Colonic mucosa (tissue), 4 donors: ENCODE measurements around the gene SNX27. TPM values are rescaled to one million over a fixed set of nuclear protein-coding genes. Genes with fewer than 3 reads are reported as not detected.
A peak's percentile ranks its signal among the peaks of the same experiment; 100 is the strongest.

Experiments used
- DNase-seq: peaks from one replicate; pipeline ENCODE4 v3.0.0-alpha.2; 2020
- H3K27ac ChIP-seq: fragments of 200-600 bp; one replicate; pipeline ENCODE4 v1.8.0; 2021
- H3K27me3 ChIP-seq: fragments of 200-600 bp; one replicate; pipeline ENCODE4 v1.8.0; 2021
- H3K36me3 ChIP-seq: fragments of 200-600 bp; one replicate; pipeline ENCODE4 v1.8.0; 2021
- H3K4me1 ChIP-seq: fragments of 200-600 bp; one replicate; pipeline ENCODE4 v1.8.0; 2021; ENCODE audit warnings: mild to moderate bottlenecking
- H3K4me3 ChIP-seq: fragments of 200-600 bp; one replicate; pipeline ENCODE4 v1.8.0; 2021
- H3K9ac ChIP-seq, 2 donors: one replicate each; pipeline ENCODE4 v1.7.0; 2013; ENCODE audit warnings: control low read depth in 2 of 2, low read depth in 2 of 2, low read length in 2 of 2
- H3K9me3 ChIP-seq: fragments of 200-600 bp; one replicate; pipeline ENCODE4 v1.8.0; 2021
- CTCF ChIP-seq: fragments of 200-600 bp; IDR thresholded peaks from one replicate; pipeline ENCODE4 v1.8.0; 2022; ENCODE audit warnings: antibody characterized with exemption, mild to moderate bottlenecking
- intact Hi-C: fragments of 100-400 bp; cut with DNase I; formaldehyde crosslinking; loops from one replicate; pipeline ENCODE4 v1.14.1; 2022
- total RNA-seq, 2 donors: library from RNA; stranded (reverse); fragmentation: NEBNext Ultra II Directional in 1 of 2; extraction: Animal tissue kit (Norgen Biotek cat#: 25700) in 1 of 2; gene quantifications; one replicate each; pipeline ENCODE4 v1.2.1, GENCODE V29; 2021
- donor health status: healthy.
- donor health status: DM: no; HTN: no; CAD: no.
- donor health status: DM: no; HTN: no; CAD: no.

The SNX27 gene
- total RNA-seq, 2 donors from 2014 or later: 28.7 to 32.0 TPM

- H3K9ac ChIP-seq: no peak overlapping the region
- no peaks in the 10 kb centered on the region for H3K4me1 ChIP-seq
- TF ChIP-seq CTCF: no peak
- H3K27me3 ChIP-seq: no peaks in the 10 kb centered on the region
- no peak overlapping the region for H3K27ac ChIP-seq
- H3K4me3 ChIP-seq: no peak overlapping the region
- no peaks in the 10 kb centered on the region for H3K9me3 ChIP-seq
- no peaks in the 10 kb centered on the region for H3K36me3 ChIP-seq
- intact Hi-C loops: no loop called here
- DNase-seq: no peak
These were observed 30.4 kb upstream of the SNX27 start for GRCh38 chr1:151581451-151581850.

GRCh38 chr1:151581921-151582320 lies 29.9 kb upstream of the SNX27 start:
- no peaks in the 10 kb centered on the region for H3K27me3 ChIP-seq
- no peaks in the 10 kb centered on the region for H3K36me3 ChIP-seq
- no peak overlapping the region for H3K9ac ChIP-seq
- no peak overlapping the region for H3K27ac ChIP-seq
- DNase-seq: no peak
- intact Hi-C loops: no loop called here
- no peak for TF ChIP-seq CTCF
- H3K9me3 ChIP-seq: no peaks in the 10 kb centered on the region
- H3K4me1 ChIP-seq: no peaks in the 10 kb centered on the region
- no peak overlapping the region for H3K4me3 ChIP-seq

GRCh38 chr1:151583796-151584195 lies 28.1 kb upstream of the SNX27 start:
- no peak for DNase-seq
- no peak overlapping the region for H3K9ac ChIP-seq
- intact Hi-C loops: no loop called here
- H3K27ac ChIP-seq: no peak overlapping the region
- H3K4me1 ChIP-seq: no peaks in the 10 kb centered on the region
- H3K27me3 ChIP-seq: no peaks in the 10 kb centered on the region
- H3K36me3 ChIP-seq: no peaks in the 10 kb centered on the region
- H3K9me3 ChIP-seq: no peaks in the 10 kb centered on the region
- H3K4me3 ChIP-seq: no peak overlapping the region
- no peak for TF ChIP-seq CTCF

GRCh38 chr1:151584278-151584677 lies 27.6 kb upstream of the SNX27 start:
- TF ChIP-seq CTCF: no peak

DNA sequence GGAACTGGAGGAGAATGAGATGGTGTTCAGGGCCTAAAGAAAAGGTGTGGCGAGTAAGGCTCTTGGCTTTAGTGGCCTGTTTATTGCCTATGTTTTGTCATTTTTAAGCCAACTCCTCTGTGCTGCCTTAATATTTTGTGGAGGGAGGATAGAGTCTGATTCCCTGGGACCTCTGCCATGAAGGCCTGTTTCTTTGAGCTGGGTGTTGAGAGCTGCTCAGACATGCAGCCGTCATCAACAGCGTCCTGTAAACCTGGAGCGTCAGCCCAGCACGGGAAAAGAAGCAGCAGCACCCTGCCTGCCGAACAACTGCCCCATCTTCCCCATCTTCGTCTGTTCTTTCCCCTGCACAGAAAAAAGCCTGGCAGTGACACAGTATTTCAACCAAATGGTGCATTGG lies 27.1 kb upstream of the SNX27 start:
- Histone ChIP-seq H3K9ac (no peak overlapping the region), H3K27me3 (no peaks in the 10 kb centered on the region), H3K4me1 (no peaks in the 10 kb centered on the region), H3K36me3 (no peaks in the 10 kb centered on the region), H3K27ac (no peak overlapping the region), H3K4me3 (no peak overlapping the region), H3K9me3 (no peaks in the 10 kb centered on the region)
- no peak for DNase-seq
- TF ChIP-seq CTCF: no peak
- intact Hi-C loops: no loop called here

More at GRCh38 chr1:151584278-151584677, 27.6 kb upstream of the SNX27 start:
- Histone ChIP-seq H3K4me3 (no peak overlapping the region), H3K4me1 (no peaks in the 10 kb centered on the region), H3K9ac (no peak overlapping the region), H3K27me3 (no peaks in the 10 kb centered on the region), H3K27ac (no peak overlapping the region), H3K9me3 (no peaks in the 10 kb centered on the region), H3K36me3 (no peaks in the 10 kb centered on the region)
- peak; percentile 48 for DNase-seq
- intact Hi-C loops: no loop called here

DNA sequence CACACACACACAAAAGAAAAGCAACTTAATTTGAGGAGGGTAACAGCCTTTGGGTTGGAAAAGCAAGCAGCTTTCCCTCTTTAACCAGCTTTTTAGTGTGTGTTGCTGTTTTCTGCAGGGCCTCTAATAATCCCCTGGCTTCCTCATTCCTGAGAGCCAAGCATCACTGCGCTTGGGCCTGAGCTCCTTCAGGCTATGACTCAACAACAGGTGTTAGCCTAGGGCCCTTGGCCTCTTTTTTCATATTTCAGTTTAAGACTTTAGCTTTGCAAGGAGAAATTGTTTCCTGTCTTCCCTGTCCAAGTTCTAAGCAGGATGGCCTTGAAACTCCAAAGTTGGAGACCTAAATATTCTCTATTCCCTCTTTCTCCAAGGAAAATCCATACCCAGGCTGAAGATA lies 26.2 kb upstream of the SNX27 start:
- Histone ChIP-seq H3K9ac (peak overlapping the region in 1 of 2 donors; percentile 19), H3K4me1 (no peaks in the 10 kb centered on the region), H3K36me3 (no peaks in the 10 kb centered on the region), H3K27ac (no peak overlapping the region), H3K27me3 (no peaks in the 10 kb centered on the region), H3K9me3 (no peaks in the 10 kb centered on the region), H3K4me3 (no peak overlapping the region)
- intact Hi-C loops: no loop called here
- no peak for TF ChIP-seq CTCF
- DNase-seq: no peak
